NCI-H1417 treated with DMSO at 0.1 percent for 48 hours (cell line): ENCODE measurements around the gene METTL27.
"Not testable (repeated sequence)": the region's sequence is repeated elsewhere in the genome, so short reads cannot be mapped to it uniquely, and the experiment has no call there.

Experiments
- DNase-seq: peaks from one replicate; lab custom pipeline; 2025; lab: John Stamatoyannopoulos, UW

Gene METTL27

GRCh38 chr7:73842067-73842976 is at the start of gene METTL27:
TSS of gene METTL27 (minus strand) at chr7:73842516. CDS start at chr7:73842140, 376 bp downstream.
- peak; percentile 67 for DNase-seq

GRCh38 chr7:73891178-73891885 is 49.0 kb upstream of the METTL27 start:
- no peak for DNase-seq

GRCh38 chr7:73890555-73891147 is 48.3 kb upstream of the METTL27 start:
- DNase-seq: no peak

GRCh38 chr7:73888959-73889358 is 46.6 kb upstream of the METTL27 start:
- DNase-seq: no peak

GRCh38 chr7:73887762-73888161 is 45.4 kb upstream of the METTL27 start:
- no peak for DNase-seq

- DNase-seq: no peak
Measured at GRCh38 chr7:73885975-73886798, 43.9 kb upstream of the METTL27 start.

GRCh38 chr7:73885433-73885974 is 43.2 kb upstream of the METTL27 start:
- DNase-seq: no peak

- DNase-seq: not testable (repeated sequence)
Measured at GRCh38 chr7:73884867-73885422, 42.6 kb upstream of the METTL27 start.

- DNase-seq: no peak
Measured at GRCh38 chr7:73882047-73882402, 39.7 kb upstream of the METTL27 start.

GRCh38 chr7:73881352-73882046 is 39.2 kb upstream of the METTL27 start:
- DNase-seq: no peak

- DNase-seq: no peak
Measured at GRCh38 chr7:73880755-73881328, 38.5 kb upstream of the METTL27 start.

GRCh38 chr7:73879977-73880681 is 37.8 kb upstream of the METTL27 start:
- DNase-seq: no peak

GRCh38 chr7:73876973-73877372 is 34.7 kb upstream of the METTL27 start:
- no peak for DNase-seq

- no peak for DNase-seq
Measured at GRCh38 chr7:73876361-73876760, 34.0 kb upstream of the METTL27 start.

GRCh38 chr7:73872056-73872908 is 30.0 kb upstream of the METTL27 start:
- no peak for DNase-seq

- no peak for DNase-seq
Measured at GRCh38 chr7:73871163-73872011, 29.1 kb upstream of the METTL27 start.

- no peak for DNase-seq
Measured at GRCh38 chr7:73870041-73870492, 27.8 kb upstream of the METTL27 start.
